GM19099 (cell line): ENCODE data around the gene CELA2B.

Experiments
- POLR2A ChIP-seq: IDR thresholded peaks from 3 replicates; pipeline ENCODE4 v1.6.1; 2011; ENCODE audit warnings: low read depth; ENCODE audit not compliant: insufficient read length; ENCODE audit errors: extremely low read depth

Gene CELA2B

GRCh38 chr1:15475752-15476314 lies at the start of gene CELA2B:
Gene CELA2B (plus strand): TSS chr1:15476104. CDS start chr1:15476126, 22 bp downstream.
- no peak for TF ChIP-seq POLR2A

DNA sequence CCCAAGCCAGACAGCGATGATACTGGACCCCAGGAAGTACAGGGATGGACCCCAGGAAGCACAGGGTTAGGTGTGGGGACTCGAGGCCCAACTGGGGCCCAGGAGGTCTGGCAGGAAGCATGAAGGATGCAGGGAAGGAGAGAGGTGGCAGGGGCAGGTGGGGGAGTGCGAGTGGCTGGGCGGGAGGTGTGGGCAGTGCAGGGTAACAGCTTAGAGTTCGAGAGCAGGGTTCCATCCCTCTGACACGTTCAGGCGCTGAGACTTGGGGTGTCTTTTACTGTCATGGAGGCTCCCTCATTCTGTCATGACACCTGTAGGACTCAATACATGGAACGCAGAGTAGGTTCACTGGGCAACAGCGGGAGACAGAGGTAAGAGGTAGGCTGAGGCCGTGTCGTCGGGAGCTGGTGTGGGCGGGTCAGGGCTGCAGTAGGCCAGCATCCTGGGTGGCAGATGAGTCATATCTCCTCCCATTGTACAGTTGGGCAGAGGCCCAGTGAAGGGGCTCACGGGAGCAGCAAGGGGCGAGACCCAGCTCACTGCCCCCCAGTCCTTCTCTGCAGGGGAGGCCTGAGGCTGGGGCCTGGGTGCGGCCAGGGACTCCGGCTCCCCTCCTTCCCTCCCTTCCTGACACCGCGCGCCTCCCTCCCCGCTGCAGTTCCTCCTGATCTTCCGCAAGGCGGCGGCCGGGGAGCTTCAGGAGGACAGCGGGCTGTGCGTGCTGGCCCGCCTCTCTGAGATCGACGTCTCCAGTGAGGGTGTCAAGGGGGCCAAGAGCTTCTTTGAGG lies 49.2 kb upstream of the CELA2B start:
- no peak for TF ChIP-seq POLR2A

GRCh38 chr1:15427280-15427666 lies 48.6 kb upstream of the CELA2B start:
- TF ChIP-seq POLR2A: no peak

- no peak for TF ChIP-seq POLR2A
These were observed 47.0 kb upstream of the CELA2B start for GRCh38 chr1:15428815-15429435.

DNA sequence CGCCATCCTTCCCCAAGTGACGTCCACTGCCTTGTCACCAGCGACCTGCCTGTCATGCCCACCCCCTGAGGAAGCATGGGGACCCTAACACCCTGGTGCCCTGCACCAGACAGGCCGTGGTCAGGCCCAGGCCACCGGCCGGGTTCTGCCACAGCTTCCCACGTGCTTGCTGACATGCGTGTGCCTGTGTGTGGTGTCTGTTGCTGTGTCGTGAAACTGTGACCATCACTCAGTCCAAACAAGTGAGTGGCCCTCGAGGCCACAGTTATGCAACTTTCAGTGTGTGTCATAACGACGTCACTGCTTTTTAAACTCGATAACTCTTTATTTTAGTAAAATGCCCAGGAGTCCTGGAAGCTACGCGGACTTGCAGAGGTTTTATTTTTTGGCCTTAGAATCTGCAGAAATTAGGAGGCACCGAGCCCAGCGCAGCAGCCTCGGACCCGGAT lies 46.2 kb upstream of the CELA2B start:
- TF ChIP-seq POLR2A: no peak

DNA sequence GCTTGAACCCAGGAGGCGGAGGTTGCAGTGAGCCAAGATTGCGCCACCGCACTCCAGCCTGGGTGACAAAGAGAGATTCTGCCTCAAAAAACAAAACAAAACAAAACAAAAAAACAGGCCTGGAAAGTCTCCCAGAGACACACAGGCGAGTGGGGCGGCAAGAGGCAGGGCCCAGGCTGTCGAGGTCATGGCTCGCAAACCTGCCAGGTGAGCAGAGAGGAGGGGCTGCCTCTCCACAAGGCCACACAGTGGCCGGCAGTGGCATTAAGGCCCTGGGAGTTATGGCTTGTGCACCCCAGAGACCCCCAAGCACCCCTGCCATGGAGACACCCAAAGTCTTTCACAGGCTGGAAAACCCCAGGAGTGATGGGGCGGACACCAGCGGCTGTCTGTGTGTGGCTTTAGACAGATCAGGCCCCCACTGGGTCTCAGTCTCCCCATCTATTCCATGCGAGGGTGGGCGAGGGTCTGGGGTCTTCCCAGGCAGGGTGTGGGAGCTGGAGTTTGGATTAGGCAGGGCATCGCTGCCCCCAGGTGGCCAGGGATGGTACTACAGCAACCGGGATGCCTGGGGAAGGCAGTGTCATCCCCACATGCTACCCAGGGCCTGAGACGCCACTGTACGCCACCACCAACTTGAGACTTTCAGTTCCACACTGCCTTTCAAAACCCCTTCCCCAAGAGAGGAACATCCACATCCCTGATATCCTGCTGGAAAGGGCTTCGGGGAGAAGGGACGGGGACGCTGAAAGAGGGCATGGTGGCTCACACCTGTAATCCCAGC lies 44.9 kb upstream of the CELA2B start:
- no peak for TF ChIP-seq POLR2A

DNA sequence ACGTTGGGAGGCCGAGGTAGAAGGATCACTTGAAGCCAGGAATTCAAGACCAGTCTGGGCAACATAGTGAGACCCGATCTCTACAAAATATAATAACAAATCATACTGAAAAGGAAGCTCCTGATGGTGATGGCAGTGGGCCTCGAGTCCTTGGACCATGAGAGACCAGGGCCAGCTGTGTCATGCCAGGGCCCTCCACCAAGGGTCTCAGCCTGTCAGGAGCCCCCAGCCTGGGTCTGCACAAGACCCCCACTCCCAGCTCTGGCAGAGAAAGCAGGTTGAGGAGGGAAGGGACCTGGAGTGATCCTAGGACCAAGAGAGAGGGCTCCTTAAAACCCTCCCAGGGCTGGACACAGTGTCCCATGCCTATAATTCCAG lies 44.3 kb upstream of the CELA2B start:
- no peak for TF ChIP-seq POLR2A

DNA sequence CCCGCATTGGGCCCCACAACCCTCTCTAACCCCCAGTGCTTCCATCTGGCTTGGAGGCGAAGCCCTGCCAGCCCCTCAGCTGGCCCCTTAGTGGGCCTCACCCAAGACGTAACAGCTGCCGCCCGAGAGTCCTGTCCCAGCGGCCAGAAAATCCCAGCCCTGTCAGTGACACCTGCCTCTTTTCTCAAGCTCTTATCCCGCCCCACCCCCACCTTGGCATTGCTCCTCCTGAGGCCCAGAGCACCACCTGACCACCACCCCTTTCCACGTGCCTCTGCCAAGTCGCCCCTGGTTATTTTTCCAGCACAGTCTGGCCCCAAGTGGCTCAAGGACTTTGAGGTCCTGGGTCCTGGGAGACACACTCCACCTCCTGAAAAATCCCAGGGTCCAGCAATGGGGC lies 43.6 kb upstream of the CELA2B start:
- TF ChIP-seq POLR2A: no peak

- no peak for TF ChIP-seq POLR2A
These were observed 42.4 kb upstream of the CELA2B start for GRCh38 chr1:15433471-15433870.

- TF ChIP-seq POLR2A: no peak
These were observed 40.4 kb upstream of the CELA2B start for GRCh38 chr1:15435239-15436077.

DNA sequence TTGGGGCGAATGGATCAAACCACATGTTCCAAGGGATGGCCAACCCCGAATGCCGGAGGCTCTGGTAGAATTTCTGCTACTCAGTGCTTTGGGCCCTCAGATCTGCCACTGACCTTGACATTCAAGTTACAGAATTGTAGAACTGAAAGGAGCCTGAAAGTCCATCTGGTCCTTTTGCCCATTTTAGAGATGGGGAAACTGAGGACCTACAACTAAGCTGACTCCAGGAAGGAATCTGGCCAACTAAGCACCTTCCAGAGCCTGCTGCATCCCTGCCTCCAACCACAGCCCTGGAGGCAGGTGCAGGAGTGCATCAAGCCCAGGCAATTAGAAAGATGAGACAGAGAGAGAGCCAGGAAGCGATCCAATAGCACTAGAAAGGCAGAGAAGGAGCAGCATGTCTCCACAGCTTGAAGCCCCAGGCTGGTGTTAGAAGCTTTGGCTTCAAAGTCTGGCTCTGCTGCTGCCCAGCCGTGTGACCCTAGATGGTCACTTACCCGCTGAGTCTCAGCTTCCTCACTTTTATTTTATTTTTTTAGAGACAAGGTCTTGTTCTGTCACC lies 38.9 kb upstream of the CELA2B start:
- no peak for TF ChIP-seq POLR2A

DNA sequence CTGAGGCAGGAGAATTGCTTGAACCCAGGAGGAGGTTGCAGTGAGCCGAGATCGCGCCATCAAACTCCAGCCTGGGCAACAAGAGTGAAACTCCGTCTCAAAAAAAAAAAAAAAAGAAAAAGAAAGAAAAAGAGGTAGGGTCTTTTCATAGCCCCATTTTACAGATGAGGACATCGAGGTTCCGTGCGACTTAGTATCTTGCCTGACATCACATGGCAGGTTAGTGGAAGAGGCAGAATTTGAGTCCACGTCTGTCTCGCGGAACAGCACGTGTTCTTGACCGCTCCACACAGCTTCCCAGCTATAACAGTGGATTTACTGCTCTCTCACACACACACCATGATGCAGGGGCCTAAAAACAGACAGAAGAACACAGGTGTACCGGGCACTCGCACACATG lies 36.6 kb upstream of the CELA2B start:
- no peak for TF ChIP-seq POLR2A

GRCh38 chr1:15440357-15440756 lies 35.5 kb upstream of the CELA2B start:
- no peak for TF ChIP-seq POLR2A

DNA sequence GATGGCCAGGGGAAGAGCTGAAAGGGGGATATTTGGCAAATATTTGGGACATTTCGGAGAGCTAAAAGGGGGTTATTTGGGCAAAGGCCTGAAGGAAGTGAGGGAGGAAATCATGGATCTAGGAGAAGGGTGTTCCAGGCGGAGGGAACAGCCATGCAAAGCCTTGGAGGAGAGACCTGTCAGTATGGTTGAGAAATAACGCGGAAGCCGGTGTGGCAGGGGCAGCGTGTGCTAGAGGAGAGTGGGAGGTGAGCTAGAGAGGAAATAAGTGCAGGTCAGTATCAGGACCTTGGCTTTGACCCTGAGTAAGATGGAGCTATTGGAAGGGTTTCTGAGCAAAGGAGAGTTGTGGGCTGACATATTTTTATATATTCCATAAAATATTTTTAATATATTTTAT lies 34.7 kb upstream of the CELA2B start:
- no peak for TF ChIP-seq POLR2A
